ENCODE measurements around the gene BCL7A.

- TF ChIP-seq CTCF (IDR thresholded peaks at IDR 0.05) (no peak), EZH2 (IDR thresholded peaks at IDR 0.05; ENCODE audit: borderline replicate concordance, insufficient read depth, low read depth, low read length, poor library complexity, severe bottlenecking) (no peak)
Measured at GRCh38 chr12:122001466-122002209, 20.0 kb upstream of the BCL7A start.

All from B cell (primary cell).